CD14-positive monocyte (primary cell): ENCODE data around the gene ERC1. TPM values are rescaled to one million over a fixed set of nuclear protein-coding genes. Genes with fewer than 3 reads are reported as not detected.

ENCODE experiments used
- DNase-seq, 3 donors: peaks; one replicate each; pipeline ENCODE4 v3.0.0-alpha.2; 2011 to 2022
- H2AFZ ChIP-seq: 2 replicates; pipeline ENCODE4 v1.6.0; 2012; ENCODE audit warnings: mild to moderate bottlenecking, low read depth, low read length, inconsistent platforms; ENCODE audit not compliant: insufficient read depth, poor library complexity, severe bottlenecking
- H3K27ac ChIP-seq, 2 donors: 1 replicate in 1 of 2; 2 replicates in 1 of 2; pipeline ENCODE4 v1.5.1; 2012 to 2013; ENCODE audit warnings: low read length in 2 of 2, control low read depth in 1 of 2, inconsistent platforms in 1 of 2, low read depth in 1 of 2, mild to moderate bottlenecking in 1 of 2
- H3K27me3 ChIP-seq, 2 donors: one replicate each; pipeline versions ENCODE4 v1.6.0 to v1.6.1; 2011 to 2013; ENCODE audit warnings: low read length in 2 of 2; ENCODE audit not compliant: control insufficient read depth in 2 of 2, insufficient read depth in 2 of 2
- H3K36me3 ChIP-seq, 2 donors: replicated peaks in 1 of 2; 1 replicate in 1 of 2; 2 replicates in 1 of 2; pipeline versions ENCODE4 v1.5.1 to v1.6.1; 2012 to 2013; ENCODE audit warnings: low read length in 2 of 2, control low read depth in 1 of 2, inconsistent platforms in 1 of 2, mild to moderate bottlenecking in 1 of 2; ENCODE audit not compliant: insufficient read depth in 2 of 2, control insufficient read depth in 1 of 2
- H3K4me1 ChIP-seq, 2 donors: 1 replicate in 1 of 2; 2 replicates in 1 of 2; pipeline versions ENCODE4 v1.5.1 to v1.6.1; 2012 to 2013; ENCODE audit warnings: low read length in 2 of 2, control low read depth in 1 of 2, inconsistent platforms in 1 of 2, mild to moderate bottlenecking in 1 of 2, moderate library complexity in 1 of 2; ENCODE audit not compliant: insufficient read depth in 2 of 2, control insufficient read depth in 1 of 2
- H3K4me2 ChIP-seq: replicated peaks from 2 replicates; pipeline ENCODE3; 2012; ENCODE audit warnings: low read length, moderate library complexity, mild to moderate bottlenecking; ENCODE audit not compliant: poor library complexity, severe bottlenecking; ENCODE audit errors: extremely low read depth
- H3K4me3 ChIP-seq, 3 experiments: fragments of 200-600 bp in 1 of 3; sonication (generic) in 1 of 3; replicated peaks in 1 of 3; 1 replicate in 2 of 3; 2 replicates in 1 of 3; pipeline ENCODE4 v1.5.1; 2011 to 2013; ENCODE audit warnings: low read length in 3 of 3, mild to moderate bottlenecking in 3 of 3, control low read depth in 2 of 3, low read depth in 2 of 3, inconsistent platforms in 1 of 3, moderate library complexity in 1 of 3
- H3K79me2 ChIP-seq: 2 replicates; pipeline ENCODE4 v1.6.0; 2012; ENCODE audit warnings: mild to moderate bottlenecking, control low read depth, inconsistent platforms, low read length, moderate library complexity; ENCODE audit not compliant: insufficient read depth
- H3K9ac ChIP-seq: 2 replicates; pipeline ENCODE4 v1.6.0; 2017; ENCODE audit warnings: low read length, mild to moderate bottlenecking; ENCODE audit not compliant: insufficient read depth, poor library complexity, severe bottlenecking
- H3K9me3 ChIP-seq, 2 donors: replicated peaks in 1 of 2; 1 replicate in 1 of 2; 2 replicates in 1 of 2; pipeline versions ENCODE4 v1.5.1 to v1.6.1; 2012 to 2013; ENCODE audit warnings: low read length in 2 of 2, control low read depth in 1 of 2; ENCODE audit not compliant: control insufficient read depth in 1 of 2, insufficient read depth in 1 of 2
- H4K20me1 ChIP-seq: 2 replicates; pipeline ENCODE4 v1.6.0; 2012; ENCODE audit warnings: mild to moderate bottlenecking, low read length, control low read depth, moderate library complexity; ENCODE audit not compliant: insufficient read depth
- H3K27ac Mint-ChIP-seq, 7 donors: one replicate each; pipeline ENCODE4 v1.8.0; 2020; ENCODE audit warnings: mild to moderate bottlenecking in 7 of 7, mixed read lengths in 7 of 7, moderate library complexity in 6 of 7, inconsistent platforms in 2 of 7
- H3K27me3 Mint-ChIP-seq, 3 donors: one replicate each; pipeline ENCODE4 v1.8.0; 2021 to 2022; ENCODE audit warnings: low read depth in 3 of 3, mild to moderate bottlenecking in 3 of 3, mixed read lengths in 3 of 3, moderate library complexity in 3 of 3, inconsistent platforms in 1 of 3
- H3K36me3 Mint-ChIP-seq, 2 donors: one replicate each; pipeline ENCODE4 v1.8.0; 2020; ENCODE audit warnings: mixed read lengths in 2 of 2, inconsistent platforms in 1 of 2, mild to moderate bottlenecking in 1 of 2
- H3K4me1 Mint-ChIP-seq: one replicate; pipeline ENCODE4 v1.8.0; 2020; ENCODE audit warnings: mild to moderate bottlenecking, mixed read lengths
- H3K4me3 Mint-ChIP-seq, 2 donors: one replicate each; pipeline ENCODE4 v1.8.0; 2020; ENCODE audit warnings: mild to moderate bottlenecking in 2 of 2, mixed read lengths in 2 of 2, moderate library complexity in 1 of 2
- H3K9me3 Mint-ChIP-seq, 7 donors: one replicate each; pipeline ENCODE4 v1.8.0; 2020 to 2022; ENCODE audit warnings: mixed read lengths in 7 of 7, mild to moderate bottlenecking in 6 of 7, moderate library complexity in 6 of 7, inconsistent platforms in 2 of 7
- WGBS: methylation state at CpG from one replicate; pipeline ENCODE4 v1.1.5; 2013; ENCODE audit warnings: missing lambda C conversion rate; ENCODE audit not compliant: insufficient coverage; 5-methylcytosine and 5-hydroxymethylcytosine counted together
- intact Hi-C, 2 donors: fragments of 100-400 bp; cut with micrococcal nuclease; formaldehyde crosslinking; loops; one replicate each; pipeline versions ENCODE4 v1.15.0 to v1.15.1; 2023
- polyA plus RNA-seq, 3 donors: library from polyadenylated mRNA; depleted of rRNA in 1 of 3; unstranded in 2 of 3; stranded (reverse) in 1 of 3; fragments of 300-500 nt in 2 of 3; fragments of >200 nt in 1 of 3; fragmentation: Illumina TruSeq in 2 of 3; gene quantifications; 1 replicate in 2 of 3; 2 replicates in 1 of 3; pipeline ENCODE4 v1.2.3, GENCODE V29; 2012 to 2021
- TF ChIP-seq, protein P1 (sequence below): fragments of 200-600 bp; IDR thresholded peaks from one replicate; pipeline ENCODE4 v1.8.0; 2022; ENCODE audit warnings: antibody characterized with exemption, mild to moderate bottlenecking

ERC1 gene
- polyA plus RNA-seq, 3 donors, result 4.0 to 14.3 (median 5.1) TPM

DNA sequence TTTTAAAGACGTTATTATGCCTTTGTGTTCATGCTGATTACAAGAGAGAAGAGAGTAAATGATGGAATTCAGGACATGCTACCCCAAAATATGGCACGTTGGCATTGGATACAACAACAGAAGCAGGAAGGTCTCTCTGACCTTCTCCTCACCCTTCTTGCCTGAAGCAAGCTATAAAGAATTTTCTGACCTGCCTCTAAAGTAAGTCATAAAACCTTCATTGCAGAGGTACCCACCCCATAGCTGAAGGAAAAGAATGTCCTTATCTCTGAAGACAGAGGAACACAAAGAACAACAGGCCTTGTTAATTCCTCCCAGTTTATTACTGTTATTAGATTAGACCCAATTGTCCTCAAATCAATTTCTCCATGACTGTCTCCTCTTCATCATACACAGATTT lies 427.1 kb downstream of the ERC1 start:
- peaks cover 12% of the 10 kb centered on the region for H3K4me1 Mint-ChIP-seq
- no peaks in the 10 kb centered on the region for H3K4me1 ChIP-seq
- no peak overlapping the region for H2AFZ ChIP-seq
- intact Hi-C loops, result no loop called here
- H4K20me1 ChIP-seq, result no peaks in the 10 kb centered on the region
- no CpG with 5 or more reads among the region's 2 CpGs for WGBS
- peaks cover 2 to 15% of the 10 kb centered on the region in 2 donors for H3K36me3 ChIP-seq
- H3K27ac Mint-ChIP-seq, result peak overlapping the region in 1 of 7 donors; percentile 10
- TF ChIP-seq, protein P1, sequence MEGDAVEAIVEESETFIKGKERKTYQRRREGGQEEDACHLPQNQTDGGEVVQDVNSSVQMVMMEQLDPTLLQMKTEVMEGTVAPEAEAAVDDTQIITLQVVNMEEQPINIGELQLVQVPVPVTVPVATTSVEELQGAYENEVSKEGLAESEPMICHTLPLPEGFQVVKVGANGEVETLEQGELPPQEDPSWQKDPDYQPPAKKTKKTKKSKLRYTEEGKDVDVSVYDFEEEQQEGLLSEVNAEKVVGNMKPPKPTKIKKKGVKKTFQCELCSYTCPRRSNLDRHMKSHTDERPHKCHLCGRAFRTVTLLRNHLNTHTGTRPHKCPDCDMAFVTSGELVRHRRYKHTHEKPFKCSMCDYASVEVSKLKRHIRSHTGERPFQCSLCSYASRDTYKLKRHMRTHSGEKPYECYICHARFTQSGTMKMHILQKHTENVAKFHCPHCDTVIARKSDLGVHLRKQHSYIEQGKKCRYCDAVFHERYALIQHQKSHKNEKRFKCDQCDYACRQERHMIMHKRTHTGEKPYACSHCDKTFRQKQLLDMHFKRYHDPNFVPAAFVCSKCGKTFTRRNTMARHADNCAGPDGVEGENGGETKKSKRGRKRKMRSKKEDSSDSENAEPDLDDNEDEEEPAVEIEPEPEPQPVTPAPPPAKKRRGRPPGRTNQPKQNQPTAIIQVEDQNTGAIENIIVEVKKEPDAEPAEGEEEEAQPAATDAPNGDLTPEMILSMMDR, result no peak
- peaks cover 15 to 24% (median 16%) of the 10 kb centered on the region in 7 donors for H3K9me3 Mint-ChIP-seq
- H3K4me3 ChIP-seq, result no peak overlapping the region
- H3K27me3 ChIP-seq, result no peaks in the 10 kb centered on the region
- H3K27ac ChIP-seq, result no peak overlapping the region
- no peak overlapping the region for H3K4me2 ChIP-seq
- H3K4me3 Mint-ChIP-seq, result no peak overlapping the region
- no peaks in the 10 kb centered on the region for H3K27me3 Mint-ChIP-seq
- peaks cover 32 to 41% of the 10 kb centered on the region in 2 donors for H3K36me3 Mint-ChIP-seq
- no peak for DNase-seq
- no peak overlapping the region for H3K9ac ChIP-seq
- H3K79me2 ChIP-seq, result no peaks in the 10 kb centered on the region
- peaks cover 10 to 18% of the 10 kb centered on the region in 2 donors for H3K9me3 ChIP-seq

DNA sequence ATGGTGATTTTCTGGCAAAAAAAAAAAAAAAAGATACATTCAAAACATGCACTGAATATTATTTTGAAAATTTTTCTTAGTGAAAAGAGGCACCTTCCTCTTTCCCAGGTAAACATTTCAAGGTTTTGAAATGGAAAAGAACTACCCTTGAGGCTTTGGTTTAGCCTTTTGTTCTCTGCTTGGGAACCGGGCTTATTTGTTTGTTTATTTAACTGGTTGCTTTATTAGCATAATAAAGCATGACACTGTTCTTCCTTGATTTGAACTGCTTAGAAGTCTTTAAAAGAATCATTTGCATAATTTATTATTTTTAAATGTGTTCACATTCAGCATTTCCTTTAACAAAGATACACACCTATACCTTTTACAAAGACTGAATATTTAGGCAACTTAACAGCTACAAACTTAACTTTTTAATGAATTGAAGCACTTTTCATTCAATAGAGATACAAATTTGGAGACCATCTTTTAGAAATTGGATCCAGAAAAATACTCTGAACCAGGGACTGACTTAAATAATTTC lies 428.9 kb downstream of the ERC1 start:
- intact Hi-C loops, result no loop called here
- DNase-seq, result no peak
- no peak overlapping the region for H3K4me3 ChIP-seq
- H3K9me3 ChIP-seq, result peaks cover 10 to 15% of the 10 kb centered on the region in 2 donors
- TF ChIP-seq, protein P1, result no peak
- no peak overlapping the region for H3K4me2 ChIP-seq
- H3K4me1 Mint-ChIP-seq, result peaks cover 12% of the 10 kb centered on the region
- peaks cover 2 to 3% of the 10 kb centered on the region in 2 donors for H3K36me3 ChIP-seq
- no peak overlapping the region for H3K9ac ChIP-seq
- no peaks in the 10 kb centered on the region for H3K27me3 ChIP-seq
- H3K27ac Mint-ChIP-seq, result no peak overlapping the region
- H3K79me2 ChIP-seq, result no peaks in the 10 kb centered on the region
- H2AFZ ChIP-seq, result no peak overlapping the region
- no peaks in the 10 kb centered on the region for H4K20me1 ChIP-seq
- WGBS, result no CpG with 5 or more reads among the region's 1 CpG
- H3K27ac ChIP-seq, result no peak overlapping the region
- peaks cover 21 to 32% of the 10 kb centered on the region in 2 donors for H3K36me3 Mint-ChIP-seq
- no peaks in the 10 kb centered on the region for H3K27me3 Mint-ChIP-seq
- H3K4me3 Mint-ChIP-seq, result no peak overlapping the region
- peaks cover 15 to 24% (median 16%) of the 10 kb centered on the region in 7 donors for H3K9me3 Mint-ChIP-seq
- H3K4me1 ChIP-seq, result no peaks in the 10 kb centered on the region
